GM12878 (cell line): ENCODE measurements around the gene MYBPC1.

Experiments
- EZH2 ChIP-seq: IDR thresholded peaks from 2 replicates; pipeline ENCODE4 v1.6.1; 2012; ENCODE audit warnings: low read depth, mild to moderate bottlenecking, control low read depth, inconsistent platforms, low read length, borderline replicate concordance; ENCODE audit not compliant: control insufficient read depth
- HDAC6 ChIP-seq: fragments of 200-600 bp; sonication (generic); IDR thresholded peaks from one replicate; pipeline ENCODE4 v1.8.0; 2017; ENCODE audit warnings: antibody characterized with exemption; ENCODE audit not compliant: unreplicated experiment
- POLR2AphosphoS5 ChIP-seq: IDR thresholded peaks from 2 replicates; pipeline ENCODE4 v1.6.1; 2011; ENCODE audit warnings: mild to moderate bottlenecking, low read length, inconsistent platforms
- RAD21 ChIP-seq: IDR thresholded peaks from 2 replicates; pipeline ENCODE4 v1.6.1; 2011; ENCODE audit warnings: mild to moderate bottlenecking, low read depth, low read length, moderate library complexity; ENCODE audit not compliant: insufficient read depth
- SIN3A ChIP-seq: IDR thresholded peaks from 2 replicates; pipeline ENCODE4 v1.6.1; 2012; ENCODE audit warnings: low read depth, low read length, improper control_type of control experiment
- SIX5 ChIP-seq: IDR thresholded peaks from 2 replicates; pipeline ENCODE4 v1.6.1; 2011; ENCODE audit warnings: mild to moderate bottlenecking, low read depth, low read length, moderate library complexity; ENCODE audit not compliant: severe bottlenecking
- TAF1 ChIP-seq: IDR thresholded peaks from 2 replicates; pipeline ENCODE4 v1.6.1; 2011; ENCODE audit warnings: mild to moderate bottlenecking, low read depth, low read length, borderline replicate concordance
- TF ChIP-seq, protein P1 (sequence below), 3 experiments: IDR thresholded peaks in 2 of 3; conservative IDR thresholded peaks in 1 of 3; 2 replicates each; pipeline ENCODE4 v1.5.1; 2011; ENCODE audit warnings: low read depth in 3 of 3, low read length in 3 of 3, mild to moderate bottlenecking in 3 of 3, control low read depth in 2 of 3, moderate library complexity in 2 of 3, inconsistent platforms in 1 of 3, mixed read lengths in 1 of 3; ENCODE audit not compliant: control insufficient read depth in 2 of 3, insufficient read depth in 1 of 3; ENCODE audit errors: extremely low read depth in 1 of 3
- TF ChIP-seq, protein P2 (sequence below): IDR thresholded peaks from 2 replicates; pipeline ENCODE4 v1.6.1; 2011; ENCODE audit warnings: low read depth, low read length, improper control_type of control experiment, borderline replicate concordance

DNA sequence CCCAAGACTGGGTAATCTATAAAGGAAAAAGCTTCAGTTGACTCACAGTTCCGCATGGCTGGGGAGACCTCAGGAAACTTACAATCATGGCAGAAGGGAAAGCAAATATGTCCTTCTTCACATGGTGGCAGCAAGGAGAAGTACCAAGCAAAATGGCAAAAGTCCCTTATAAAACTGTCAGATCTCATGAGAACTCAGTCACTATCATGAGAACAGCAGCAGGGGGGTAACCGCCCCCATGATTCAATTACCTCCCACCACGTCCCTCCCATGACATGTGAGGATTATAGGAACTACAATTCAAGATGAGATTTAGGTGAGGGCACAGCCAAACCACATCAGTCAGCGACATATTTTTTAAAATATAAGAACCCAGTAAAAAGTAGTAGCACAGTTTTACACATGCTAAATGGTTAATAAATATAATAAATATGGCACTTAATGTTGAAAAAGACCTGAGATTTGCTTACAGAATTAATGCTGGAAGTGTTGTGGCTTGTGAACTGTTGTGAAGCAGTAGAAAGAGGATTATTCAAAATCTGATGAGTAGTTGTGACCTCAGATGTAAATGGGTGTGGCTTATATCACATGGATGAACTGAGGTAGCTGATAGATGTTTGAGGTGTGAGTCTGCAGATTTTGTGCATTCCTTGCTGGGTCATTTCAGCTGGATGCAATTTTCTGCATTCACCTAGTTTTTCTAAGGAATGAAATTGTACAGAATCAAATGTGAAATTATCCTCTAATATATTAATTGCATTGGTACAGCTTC lies 55.8 kb downstream of the MYBPC1 start:
- TF ChIP-seq, protein P1, sequence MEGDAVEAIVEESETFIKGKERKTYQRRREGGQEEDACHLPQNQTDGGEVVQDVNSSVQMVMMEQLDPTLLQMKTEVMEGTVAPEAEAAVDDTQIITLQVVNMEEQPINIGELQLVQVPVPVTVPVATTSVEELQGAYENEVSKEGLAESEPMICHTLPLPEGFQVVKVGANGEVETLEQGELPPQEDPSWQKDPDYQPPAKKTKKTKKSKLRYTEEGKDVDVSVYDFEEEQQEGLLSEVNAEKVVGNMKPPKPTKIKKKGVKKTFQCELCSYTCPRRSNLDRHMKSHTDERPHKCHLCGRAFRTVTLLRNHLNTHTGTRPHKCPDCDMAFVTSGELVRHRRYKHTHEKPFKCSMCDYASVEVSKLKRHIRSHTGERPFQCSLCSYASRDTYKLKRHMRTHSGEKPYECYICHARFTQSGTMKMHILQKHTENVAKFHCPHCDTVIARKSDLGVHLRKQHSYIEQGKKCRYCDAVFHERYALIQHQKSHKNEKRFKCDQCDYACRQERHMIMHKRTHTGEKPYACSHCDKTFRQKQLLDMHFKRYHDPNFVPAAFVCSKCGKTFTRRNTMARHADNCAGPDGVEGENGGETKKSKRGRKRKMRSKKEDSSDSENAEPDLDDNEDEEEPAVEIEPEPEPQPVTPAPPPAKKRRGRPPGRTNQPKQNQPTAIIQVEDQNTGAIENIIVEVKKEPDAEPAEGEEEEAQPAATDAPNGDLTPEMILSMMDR (IDR thresholded peaks at IDR 0.05 in 2 of 3, conservative IDR thresholded peaks at IDR 0.05 in 1 of 3; ENCODE audit: control insufficient read depth in 2 of 3, extremely low read depth in 1 of 3, insufficient read depth in 1 of 3, low read depth in 3 of 3, low read length in 3 of 3), result no peak
- TF ChIP-seq SIN3A (no peak), HDAC6 (no peak), POLR2AphosphoS5 (no peak), RAD21 (no peak), SIX5 (no peak), EZH2 (no peak), TAF1 (no peak)
- TF ChIP-seq, protein P2, sequence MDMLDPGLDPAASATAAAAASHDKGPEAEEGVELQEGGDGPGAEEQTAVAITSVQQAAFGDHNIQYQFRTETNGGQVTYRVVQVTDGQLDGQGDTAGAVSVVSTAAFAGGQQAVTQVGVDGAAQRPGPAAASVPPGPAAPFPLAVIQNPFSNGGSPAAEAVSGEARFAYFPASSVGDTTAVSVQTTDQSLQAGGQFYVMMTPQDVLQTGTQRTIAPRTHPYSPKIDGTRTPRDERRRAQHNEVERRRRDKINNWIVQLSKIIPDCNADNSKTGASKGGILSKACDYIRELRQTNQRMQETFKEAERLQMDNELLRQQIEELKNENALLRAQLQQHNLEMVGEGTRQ, result no peak
